ENCODE data around the gene OSBPL10. TPM values are rescaled to one million over a fixed set of nuclear protein-coding genes. Genes with fewer than 3 reads are reported as not detected.

Gene OSBPL10
- total RNA-seq, 4 donors from 2014 or later, result 12.5 to 38.3 (median 22.7) TPM

GRCh38 chr3:31710123-31710803, 270.8 kb downstream of the OSBPL10 start:
- Histone ChIP-seq H3K36me3 (no peaks in the 10 kb centered on the region), H3K27ac (no peak overlapping the region), H3K4me1 (peaks cover under 1% of the 10 kb centered on the region), H3K9me3 (no peaks in the 10 kb centered on the region), H3K4me3 (no peak overlapping the region), H3K27me3 (no peaks in the 10 kb centered on the region)
- no peak for DNase-seq (ENCODE audit: low spot score in 2 of 2)
- 92% methylated on average over 6 of the region's 6 CpGs for WGBS
- TF ChIP-seq POLR2A (IDR thresholded peaks at IDR 0.05) (no peak), POLR2AphosphoS5 (IDR thresholded peaks at IDR 0.05) (no peak), CTCF (IDR thresholded peaks at IDR 0.05) (no peak), EP300 (IDR thresholded peaks at IDR 0.05) (no peak)

- peaks cover 8% of the 10 kb centered on the region for H3K4me1 ChIP-seq
- no peak for TF ChIP-seq EP300 (IDR thresholded peaks at IDR 0.05)
- no peak for TF ChIP-seq POLR2A (IDR thresholded peaks at IDR 0.05)
- no peak for TF ChIP-seq CTCF (IDR thresholded peaks at IDR 0.05)
- TF ChIP-seq POLR2AphosphoS5 (IDR thresholded peaks at IDR 0.05), result no peak
- H3K4me3 ChIP-seq, result no peak overlapping the region
- H3K9me3 ChIP-seq, result no peaks in the 10 kb centered on the region
- H3K36me3 ChIP-seq, result no peaks in the 10 kb centered on the region
- no peak overlapping the region for H3K27ac ChIP-seq
- no peak for DNase-seq (ENCODE audit: low spot score in 2 of 2)
- WGBS, result 88% methylated on average over 4 of the region's 4 CpGs
- H3K27me3 ChIP-seq, result no peaks in the 10 kb centered on the region
Measured at GRCh38 chr3:31709526-31709925, 271.5 kb downstream of the OSBPL10 start.

- 92% methylated on average over 4 of the region's 9 CpGs for WGBS
- DNase-seq (ENCODE audit: low spot score in 2 of 2), result no peak
- H3K36me3 ChIP-seq, result no peaks in the 10 kb centered on the region
- TF ChIP-seq EP300 (IDR thresholded peaks at IDR 0.05) (no peak), CTCF (IDR thresholded peaks at IDR 0.05) (no peak), POLR2AphosphoS5 (IDR thresholded peaks at IDR 0.05) (no peak), POLR2A (IDR thresholded peaks at IDR 0.05) (no peak)
- H3K4me1 ChIP-seq, result peaks cover 8% of the 10 kb centered on the region
- no peaks in the 10 kb centered on the region for H3K9me3 ChIP-seq
- H3K4me3 ChIP-seq, result no peak overlapping the region
- H3K27ac ChIP-seq, result no peak overlapping the region
- H3K27me3 ChIP-seq, result no peaks in the 10 kb centered on the region
Measured at GRCh38 chr3:31709005-31709404, 272.1 kb downstream of the OSBPL10 start.

GRCh38 chr3:31707286-31707685, 273.8 kb downstream of the OSBPL10 start:
- TF ChIP-seq POLR2A (IDR thresholded peaks at IDR 0.05), result no peak
- TF ChIP-seq POLR2AphosphoS5 (IDR thresholded peaks at IDR 0.05), result no peak
- no peak for TF ChIP-seq CTCF (IDR thresholded peaks at IDR 0.05)
- TF ChIP-seq EP300 (IDR thresholded peaks at IDR 0.05), result no peak
- H3K27me3 ChIP-seq, result no peaks in the 10 kb centered on the region
- H3K27ac ChIP-seq, result no peak overlapping the region

GRCh38 chr3:31705736-31706135, 275.3 kb downstream of the OSBPL10 start:
- no peak for DNase-seq (ENCODE audit: low spot score in 2 of 2)
- 94% methylated on average over 4 of the region's 4 CpGs for WGBS
- Histone ChIP-seq H3K36me3 (no peaks in the 10 kb centered on the region), H3K4me3 (no peak overlapping the region), H3K4me1 (peaks cover 8% of the 10 kb centered on the region), H3K9me3 (no peaks in the 10 kb centered on the region), H3K27ac (no peak overlapping the region), H3K27me3 (no peaks in the 10 kb centered on the region)
- TF ChIP-seq EP300 (IDR thresholded peaks at IDR 0.05) (no peak), POLR2AphosphoS5 (IDR thresholded peaks at IDR 0.05) (no peak), CTCF (IDR thresholded peaks at IDR 0.05) (no peak), POLR2A (IDR thresholded peaks at IDR 0.05) (no peak)

More at GRCh38 chr3:31707286-31707685, 273.8 kb downstream of the OSBPL10 start:
- Histone ChIP-seq H3K9me3 (no peaks in the 10 kb centered on the region), H3K36me3 (no peaks in the 10 kb centered on the region), H3K4me1 (peaks cover 8% of the 10 kb centered on the region), H3K4me3 (no peak overlapping the region)
- no peak for DNase-seq (ENCODE audit: low spot score in 2 of 2)
